ENCODE data around the gene PWWP2B.

PWWP2B gene

GRCh38 chr10:132417957-132418441 is 21.0 kb downstream of the PWWP2B start:
- ChIA-PET POLR2A (interaction anchor here (1.1 kb wide), 1 partner anchor 25 kb away, joined by 4 read pairs; no protein-coding TSS in a partner anchor), CTCF (no interaction called here)
- DNase-seq (ENCODE audit: extremely low spot score) = no peak
- TF ChIP-seq FOXK2 (IDR thresholded peaks at IDR 0.05) (no peak), FOXA1 (IDR thresholded peaks at IDR 0.05) (no peak), L3MBTL2 (conservative IDR thresholded peaks at IDR 0.05) (no peak), ELF4 (IDR thresholded peaks at IDR 0.05) (no peak), FOXM1 (IDR thresholded peaks at IDR 0.05; ENCODE audit: borderline replicate concordance) (no peak), SP1 (IDR thresholded peaks at IDR 0.05) (no peak), HDGF (IDR thresholded peaks at IDR 0.05; ENCODE audit: borderline replicate concordance) (no peak), ARNT (IDR thresholded peaks at IDR 0.05) (no peak), CTBP1 (IDR thresholded peaks at IDR 0.05; ENCODE audit: borderline replicate concordance) (no peak), SUZ12 (IDR thresholded peaks at IDR 0.05) (no peak), PKNOX1 (IDR thresholded peaks at IDR 0.05) (no peak), ZNF384 (IDR thresholded peaks at IDR 0.05) (no peak), BHLHE40 (IDR thresholded peaks at IDR 0.05; ENCODE audit: borderline replicate concordance) (no peak), NFRKB (IDR thresholded peaks at IDR 0.05) (no peak), LEF1 (IDR thresholded peaks at IDR 0.05; ENCODE audit: borderline replicate concordance) (no peak), TARDBP (IDR thresholded peaks at IDR 0.05) (no peak)

GRCh38 chr10:132418527-132419416 is 21.8 kb downstream of the PWWP2B start:
- ChIA-PET CTCF (interaction anchor here (1.2 kb wide), 1 partner anchor 66 kb away, joined by 3 read pairs; no protein-coding TSS in a partner anchor), POLR2A (interaction anchor here (1.1 to 2.8 kb wide), 2 partner anchors 12 to 24 kb away, joined by 4 to 7 read pairs; no protein-coding TSS in a partner anchor)
- TF ChIP-seq ZNF384 (IDR thresholded peaks at IDR 0.05) (no peak), ELF4 (IDR thresholded peaks at IDR 0.05) (no peak), FOXM1 (IDR thresholded peaks at IDR 0.05; ENCODE audit: borderline replicate concordance) (no peak), CTBP1 (IDR thresholded peaks at IDR 0.05; ENCODE audit: borderline replicate concordance) (no peak), TARDBP (IDR thresholded peaks at IDR 0.05) (no peak), LEF1 (IDR thresholded peaks at IDR 0.05; ENCODE audit: borderline replicate concordance) (no peak), PKNOX1 (IDR thresholded peaks at IDR 0.05) (no peak), FOXA1 (IDR thresholded peaks at IDR 0.05) (no peak), SP1 (IDR thresholded peaks at IDR 0.05) (no peak), NFRKB (IDR thresholded peaks at IDR 0.05) (no peak)
- DNase-seq (ENCODE audit: extremely low spot score) = no peak

- ChIA-PET CTCF (interaction anchor here (1.2 kb wide), 1 partner anchor 67 kb away, joined by 3 read pairs; no protein-coding TSS in a partner anchor), POLR2A (interaction anchor here (2.8 kb wide), 1 partner anchor 11 kb away, joined by 7 read pairs; no protein-coding TSS in a partner anchor)
- TF ChIP-seq ELF4 (IDR thresholded peaks at IDR 0.05) (no peak), SP1 (IDR thresholded peaks at IDR 0.05) (no peak), PKNOX1 (IDR thresholded peaks at IDR 0.05) (no peak), FOXA1 (IDR thresholded peaks at IDR 0.05) (no peak), ZNF384 (IDR thresholded peaks at IDR 0.05) (no peak), L3MBTL2 (conservative IDR thresholded peaks at IDR 0.05) (no peak), TARDBP (IDR thresholded peaks at IDR 0.05) (no peak), HDGF (IDR thresholded peaks at IDR 0.05; ENCODE audit: borderline replicate concordance) (no peak), NFRKB (IDR thresholded peaks at IDR 0.05) (no peak), ARNT (IDR thresholded peaks at IDR 0.05) (no peak)
- no peak for DNase-seq (ENCODE audit: extremely low spot score)
These were observed 22.8 kb downstream of the PWWP2B start for GRCh38 chr10:132419538-132420468.

GRCh38 chr10:132420469-132420980 is 23.5 kb downstream of the PWWP2B start:
- no peak for DNase-seq (ENCODE audit: extremely low spot score)
- POLR2A ChIA-PET = interaction anchor here (0.7 to 2.8 kb wide), 3 partner anchors 10 to 24 kb away, joined by 3 to 7 read pairs (median 3); partner anchors contain the start of gene PWWP2B
- TF ChIP-seq ARNT (IDR thresholded peaks at IDR 0.05) (no peak), HDGF (IDR thresholded peaks at IDR 0.05; ENCODE audit: borderline replicate concordance) (no peak), FOXM1 (IDR thresholded peaks at IDR 0.05; ENCODE audit: borderline replicate concordance) (no peak), ELF4 (IDR thresholded peaks at IDR 0.05) (no peak), FOXA1 (IDR thresholded peaks at IDR 0.05) (no peak), SUZ12 (IDR thresholded peaks at IDR 0.05) (no peak), FOXK2 (IDR thresholded peaks at IDR 0.05) (no peak), L3MBTL2 (conservative IDR thresholded peaks at IDR 0.05) (no peak), PKNOX1 (IDR thresholded peaks at IDR 0.05) (no peak), LEF1 (IDR thresholded peaks at IDR 0.05; ENCODE audit: borderline replicate concordance) (no peak), TARDBP (IDR thresholded peaks at IDR 0.05) (no peak), NFRKB (IDR thresholded peaks at IDR 0.05) (no peak), SP1 (IDR thresholded peaks at IDR 0.05) (no peak), BHLHE40 (IDR thresholded peaks at IDR 0.05; ENCODE audit: borderline replicate concordance) (no peak), ZNF384 (IDR thresholded peaks at IDR 0.05) (no peak), CTBP1 (IDR thresholded peaks at IDR 0.05; ENCODE audit: borderline replicate concordance) (no peak)
- CTCF ChIA-PET = no interaction called here

Data from HEK293T (cell line).